Smooth muscle cell (in vitro differentiated cells): ENCODE results near the gene PTGFRN. TPM values are rescaled to one million over a fixed set of nuclear protein-coding genes. Genes with fewer than 3 reads are reported as not detected.

Experiments used
- DNase-seq: peaks from one replicate; lab custom pipeline; 2025; ENCODE audit not compliant: unreplicated experiment; lab: John Stamatoyannopoulos, UW
- H2AFZ ChIP-seq: fragments of 200-600 bp; sonication (generic); 2 replicates; pipeline ENCODE4 v1.6.0; 2016; ENCODE audit warnings: antibody characterized with exemption, low read depth, mild to moderate bottlenecking
- H3F3A ChIP-seq: fragments of 200-600 bp; sonication (generic); 2 replicates; pipeline ENCODE4 v1.6.0; 2017; ENCODE audit warnings: antibody characterized with exemption, low read depth
- H3K27ac ChIP-seq: fragments of 200-600 bp; sonication (generic); 2 replicates; pipeline ENCODE4 v1.5.1; 2016; ENCODE audit warnings: low read depth, mild to moderate bottlenecking
- H3K27me3 ChIP-seq: fragments of 200-600 bp; sonication (generic); 2 replicates; pipeline ENCODE4 v1.6.1; 2016; ENCODE audit warnings: low read depth, mild to moderate bottlenecking
- H3K36me3 ChIP-seq: fragments of 200-600 bp; sonication (generic); 2 replicates; pipeline ENCODE4 v1.5.1; 2016; ENCODE audit warnings: low read depth
- H3K4me1 ChIP-seq: fragments of 200-600 bp; sonication (generic); 2 replicates; pipeline ENCODE4 v1.5.1; 2016; ENCODE audit warnings: low read depth
- H3K4me2 ChIP-seq: fragments of 200-600 bp; sonication (generic); 2 replicates; pipeline ENCODE4 v1.6.0; 2016; ENCODE audit warnings: mild to moderate bottlenecking
- H3K4me3 ChIP-seq: fragments of 200-600 bp; sonication (generic); 2 replicates; pipeline ENCODE4 v1.5.1; 2016; ENCODE audit warnings: mild to moderate bottlenecking
- H3K79me2 ChIP-seq: fragments of 200-600 bp; sonication (generic); 2 replicates; pipeline ENCODE4 v1.6.0; 2016; ENCODE audit warnings: low read depth, mild to moderate bottlenecking
- H3K9ac ChIP-seq: fragments of 200-600 bp; sonication (generic); 2 replicates; pipeline ENCODE4 v1.6.0; 2016; ENCODE audit warnings: low read depth
- H3K9me3 ChIP-seq: fragments of 200-600 bp; sonication (generic); replicated peaks from 2 replicates; pipeline ENCODE4 v1.5.1; 2016; ENCODE audit warnings: low read depth
- H4K20me1 ChIP-seq: fragments of 200-600 bp; sonication (generic); 2 replicates; pipeline ENCODE4 v1.6.0; 2016; ENCODE audit warnings: low read depth
- CTCF ChIP-seq: fragments of 200-600 bp; sonication (generic); IDR thresholded peaks from 2 replicates; pipeline ENCODE4 v1.5.1; 2017; ENCODE audit warnings: borderline replicate concordance, mild to moderate bottlenecking, antibody characterized with exemption; ENCODE audit not compliant: insufficient read depth, poor library complexity, severe bottlenecking
- WGBS: methylation state at CpG from one replicate; pipeline ENCODE4 v1.1.7; 2016; ENCODE audit warnings: low lambda C conversion rate; 5-methylcytosine and 5-hydroxymethylcytosine counted together
- polyA plus RNA-seq: library from polyadenylated mRNA; unstranded; fragments of >200 nt; fragmentation: Nextera tagmentation; extraction: Ambion mirVana; gene quantifications from 2 replicates; pipeline ENCODE4 v1.2.1, GENCODE V29; 2016
- total RNA-seq: library from RNA; depleted of rRNA; stranded (reverse); fragments of >200 nt; gene quantifications from 2 replicates; pipeline ENCODE4 v1.2.3, GENCODE V29; 2014

The PTGFRN gene
- total and polyA plus RNA-seq, 2 experiments from 2014 or later: 64.2 to 97.9 TPM

- Histone ChIP-seq H3K79me2 (peaks cover 80% of the 10 kb centered on the region), H3K36me3 (no peaks in the 10 kb centered on the region), H3K27ac (no peak overlapping the region), H4K20me1 (peaks cover 91% of the 10 kb centered on the region), H3K4me2 (no peak overlapping the region), H3K9ac (no peak overlapping the region), H3K9me3 (no peaks in the 10 kb centered on the region), H3K4me1 (no peaks in the 10 kb centered on the region), H2AFZ (no peak overlapping the region), H3K4me3 (no peak overlapping the region), H3F3A (no peaks in the 10 kb centered on the region), H3K27me3 (no peaks in the 10 kb centered on the region)
- WGBS: 88% methylated on average over 6 of the region's 6 CpGs
- DNase-seq: no peak
- TF ChIP-seq CTCF: no peak
Observed at GRCh38 chr1:116921301-116921885, 11.7 kb downstream of the PTGFRN start.

GRCh38 chr1:116921937-116922336 lies 12.2 kb downstream of the PTGFRN start:
- no peak overlapping the region for H3K4me2 ChIP-seq
- TF ChIP-seq CTCF: no peak
- peaks cover 91% of the 10 kb centered on the region for H4K20me1 ChIP-seq
- peaks cover 79% of the 10 kb centered on the region for H3K79me2 ChIP-seq
- H3K4me1 ChIP-seq: no peaks in the 10 kb centered on the region
- H3K36me3 ChIP-seq: no peaks in the 10 kb centered on the region
- no peaks in the 10 kb centered on the region for H3F3A ChIP-seq
- WGBS: 90% methylated on average over 5 of the region's 5 CpGs
- no peaks in the 10 kb centered on the region for H3K27me3 ChIP-seq
- no peak overlapping the region for H2AFZ ChIP-seq
- H3K9me3 ChIP-seq: no peaks in the 10 kb centered on the region
- no peak overlapping the region for H3K4me3 ChIP-seq
- no peak for DNase-seq
- no peak overlapping the region for H3K9ac ChIP-seq
- no peak overlapping the region for H3K27ac ChIP-seq

GRCh38 chr1:116923421-116923820 lies 13.7 kb downstream of the PTGFRN start:
- no peak for TF ChIP-seq CTCF
- no peak for DNase-seq
- H3K9ac ChIP-seq: no peak overlapping the region
- H2AFZ ChIP-seq: no peak overlapping the region
- H3K9me3 ChIP-seq: no peaks in the 10 kb centered on the region
- H3K27me3 ChIP-seq: no peaks in the 10 kb centered on the region
- 25% methylated on average over 8 of the region's 8 CpGs for WGBS
- no peaks in the 10 kb centered on the region for H3K36me3 ChIP-seq
- peak overlapping the region; percentile 50 for H3K27ac ChIP-seq
- H3K79me2 ChIP-seq: peaks cover 73% of the 10 kb centered on the region
- H3K4me2 ChIP-seq: peak overlapping the region; percentile 44
- peaks cover 3% of the 10 kb centered on the region for H3K4me1 ChIP-seq
- H4K20me1 ChIP-seq: peaks cover 80% of the 10 kb centered on the region
- no peak overlapping the region for H3K4me3 ChIP-seq
- no peaks in the 10 kb centered on the region for H3F3A ChIP-seq

GRCh38 chr1:116927049-116927798 lies 17.5 kb downstream of the PTGFRN start:
- Histone ChIP-seq H3K27me3 (no peaks in the 10 kb centered on the region), H3K9ac (no peak overlapping the region), H3K4me3 (no peak overlapping the region), H3K9me3 (no peaks in the 10 kb centered on the region), H3K36me3 (no peaks in the 10 kb centered on the region), H2AFZ (no peak overlapping the region), H3F3A (no peaks in the 10 kb centered on the region), H3K27ac (no peak overlapping the region), H3K4me1 (peaks cover 10% of the 10 kb centered on the region), H4K20me1 (peaks cover 62% of the 10 kb centered on the region), H3K4me2 (no peak overlapping the region), H3K79me2 (peaks cover 37% of the 10 kb centered on the region)
- TF ChIP-seq CTCF: no peak
- no peak for DNase-seq
- WGBS: 95% methylated on average over 6 of the region's 6 CpGs
